Mucosa of rectum (tissue), 2 donors: ENCODE measurements around the gene TEAD1.

Source experiments
- H3K27ac ChIP-seq, 2 donors: one replicate each; pipeline ENCODE4 v1.7.0; 2013; ENCODE audit warnings: inconsistent platforms in 2 of 2, low read depth in 2 of 2, low read length in 2 of 2
- H3K27me3 ChIP-seq, 2 donors: one replicate each; pipeline ENCODE4 v1.7.0; 2013; ENCODE audit warnings: low read length in 2 of 2; ENCODE audit not compliant: control insufficient read depth in 2 of 2, insufficient read depth in 2 of 2
- H3K36me3 ChIP-seq, 2 donors: one replicate each; pipeline ENCODE4 v1.7.0; 2013; ENCODE audit warnings: low read length in 2 of 2; ENCODE audit not compliant: control insufficient read depth in 2 of 2, insufficient read depth in 2 of 2
- H3K4me1 ChIP-seq, 2 donors: one replicate each; pipeline ENCODE4 v1.7.0; 2013; ENCODE audit warnings: low read length in 2 of 2, mild to moderate bottlenecking in 1 of 2; ENCODE audit not compliant: control insufficient read depth in 2 of 2, insufficient read depth in 2 of 2
- H3K4me3 ChIP-seq, 2 donors: one replicate each; pipeline ENCODE4 v1.7.0; 2013; ENCODE audit warnings: low read length in 2 of 2
- H3K9ac ChIP-seq, 2 donors: one replicate each; pipeline ENCODE4 v1.7.0; 2013; ENCODE audit warnings: low read length in 2 of 2, low read depth in 1 of 2, mild to moderate bottlenecking in 1 of 2
- H3K9me3 ChIP-seq, 2 donors: one replicate each; pipeline ENCODE4 v1.7.0; 2013; ENCODE audit warnings: low read length in 2 of 2; ENCODE audit not compliant: control insufficient read depth in 2 of 2
- donor health status: healthy.
- donor health status: Normal muscosa, but diverticular disease.

Gene TEAD1

DNA sequence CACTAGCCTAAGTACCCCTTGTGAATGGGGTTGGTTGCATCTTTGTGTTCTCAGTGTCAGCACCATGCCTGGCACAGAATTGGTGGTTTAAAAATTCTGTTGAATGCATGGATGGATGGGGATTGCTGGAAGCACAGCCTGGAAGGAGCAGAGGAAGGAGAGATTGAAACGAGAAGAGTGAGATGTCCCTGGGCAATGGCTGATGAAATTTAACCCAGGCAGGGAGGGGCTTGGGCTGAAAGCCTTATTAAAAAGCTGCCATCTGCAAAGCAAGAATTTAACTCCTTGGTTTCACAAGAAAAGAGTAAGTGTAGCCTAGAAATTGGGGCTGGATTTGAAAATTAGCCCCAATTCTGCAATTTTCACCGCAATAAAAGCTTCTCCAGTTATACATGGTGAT is 126.7 kb downstream of the TEAD1 start:
- Histone ChIP-seq H3K9me3 (no peaks in the 10 kb centered on the region), H3K4me3 (no peak overlapping the region), H3K27ac (no peak overlapping the region), H3K4me1 (peaks cover 15 to 37% of the 10 kb centered on the region in 2 donors), H3K9ac (no peak overlapping the region), H3K36me3 (no peaks in the 10 kb centered on the region), H3K27me3 (no peaks in the 10 kb centered on the region)

DNA sequence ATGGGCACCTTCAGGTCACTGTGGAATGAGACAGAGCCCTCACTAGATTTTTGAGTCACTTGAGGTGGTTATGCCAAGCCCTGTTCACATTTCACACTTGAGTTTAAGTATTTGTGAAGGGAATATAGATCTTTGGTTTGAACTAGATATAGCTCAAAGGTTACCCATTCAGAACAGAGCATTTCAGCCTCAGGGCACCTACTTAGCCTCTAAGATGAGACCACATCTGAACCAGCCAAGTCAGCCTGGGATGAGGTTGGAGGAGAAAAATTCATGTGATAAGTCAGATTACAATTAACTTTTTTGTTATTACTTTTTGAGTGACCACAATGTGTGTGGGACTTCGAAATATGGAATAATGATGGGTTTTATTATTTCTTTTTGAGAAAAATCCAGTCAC is 127.8 kb downstream of the TEAD1 start:
- peaks cover 15 to 37% of the 10 kb centered on the region in 2 donors for H3K4me1 ChIP-seq

GRCh38 chr11:12802418-12803085 is 128.3 kb downstream of the TEAD1 start:
- Histone ChIP-seq H3K9me3 (no peaks in the 10 kb centered on the region), H3K36me3 (no peaks in the 10 kb centered on the region), H3K27me3 (no peaks in the 10 kb centered on the region), H3K9ac (peak overlapping the region in 1 of 2 donors; percentile 45), H3K4me3 (peak overlapping the region in 1 of 2 donors; percentile 26), H3K4me1 (peaks cover 15 to 37% of the 10 kb centered on the region in 2 donors), H3K27ac (peak overlapping the region; percentile 70 to 76)

More for the DNA sequence above, 127.8 kb downstream of the TEAD1 start:
- H3K9ac ChIP-seq, result no peak overlapping the region
- no peaks in the 10 kb centered on the region for H3K9me3 ChIP-seq
- H3K36me3 ChIP-seq, result no peaks in the 10 kb centered on the region
- no peak overlapping the region for H3K27ac ChIP-seq
- H3K27me3 ChIP-seq, result no peaks in the 10 kb centered on the region
- no peak overlapping the region for H3K4me3 ChIP-seq

- Histone ChIP-seq H3K27ac (peak overlapping the region; percentile 70 to 76), H3K36me3 (no peaks in the 10 kb centered on the region), H3K9me3 (no peaks in the 10 kb centered on the region), H3K4me3 (peak overlapping the region in 1 of 2 donors; percentile 26), H3K9ac (peak overlapping the region in 1 of 2 donors; percentile 45), H3K27me3 (no peaks in the 10 kb centered on the region), H3K4me1 (peaks cover 15 to 37% of the 10 kb centered on the region in 2 donors)
Measured at GRCh38 chr11:12803086-12803826, 129.0 kb downstream of the TEAD1 start.

DNA sequence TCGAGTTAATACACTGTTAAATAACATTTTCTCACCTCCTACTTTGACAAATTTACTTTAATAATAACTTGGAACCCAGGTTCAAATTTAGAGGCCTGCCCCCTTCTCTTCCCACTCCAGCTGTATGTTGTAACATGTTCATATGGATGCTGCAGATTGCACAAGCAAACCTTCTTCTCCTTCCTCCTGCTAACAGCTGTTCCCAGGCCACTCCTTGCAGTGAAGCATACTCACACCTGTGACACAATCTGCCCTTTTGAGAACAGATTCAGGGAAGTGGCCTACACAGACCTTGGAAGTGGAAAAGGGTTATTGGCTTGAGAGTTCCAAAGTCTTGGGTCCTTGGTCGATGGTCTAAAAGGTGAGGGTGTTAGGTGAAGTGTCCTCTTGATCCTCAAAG is 131.9 kb downstream of the TEAD1 start:
- H3K27me3 ChIP-seq, result no peaks in the 10 kb centered on the region
- peaks cover 10 to 16% of the 10 kb centered on the region in 2 donors for H3K4me1 ChIP-seq
- no peaks in the 10 kb centered on the region for H3K9me3 ChIP-seq
- no peak overlapping the region for H3K9ac ChIP-seq
- H3K4me3 ChIP-seq, result no peak overlapping the region
- H3K36me3 ChIP-seq, result no peaks in the 10 kb centered on the region
- H3K27ac ChIP-seq, result no peak overlapping the region

DNA sequence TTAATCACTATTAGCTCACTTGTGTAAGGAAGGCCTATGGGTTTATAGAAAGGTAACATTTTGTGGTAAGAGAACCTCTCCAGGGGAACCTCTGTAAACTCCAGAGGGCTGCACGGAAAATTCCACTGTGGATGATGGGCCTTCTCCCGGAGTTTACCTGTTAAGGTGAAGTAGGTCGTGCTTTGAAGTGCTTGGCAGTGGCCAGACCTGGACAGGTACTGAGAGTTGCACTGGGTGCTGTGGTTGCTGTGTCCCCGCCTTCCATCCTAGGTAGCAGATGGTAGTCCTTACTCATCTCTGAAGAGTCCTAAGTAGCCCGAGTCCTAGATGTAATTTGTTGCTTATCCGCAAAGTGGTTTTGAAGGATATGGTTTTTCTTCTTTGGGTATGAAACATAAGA is 133.4 kb downstream of the TEAD1 start:
- no peaks in the 10 kb centered on the region for H3K9me3 ChIP-seq
- H3K4me1 ChIP-seq, result peaks cover 6 to 10% of the 10 kb centered on the region in 2 donors
- no peak overlapping the region for H3K9ac ChIP-seq
- no peak overlapping the region for H3K4me3 ChIP-seq
- no peaks in the 10 kb centered on the region for H3K27me3 ChIP-seq
- H3K36me3 ChIP-seq, result no peaks in the 10 kb centered on the region
- no peak overlapping the region for H3K27ac ChIP-seq

- H3K36me3 ChIP-seq, result no peaks in the 10 kb centered on the region
- no peaks in the 10 kb centered on the region for H3K9me3 ChIP-seq
- no peaks in the 10 kb centered on the region for H3K27me3 ChIP-seq
- no peak overlapping the region for H3K9ac ChIP-seq
- peaks cover 0 to 2% of the 10 kb centered on the region in 2 donors for H3K4me1 ChIP-seq
- H3K27ac ChIP-seq, result no peak overlapping the region
- no peak overlapping the region for H3K4me3 ChIP-seq
Measured at GRCh38 chr11:12808519-12808918, 134.3 kb downstream of the TEAD1 start.

GRCh38 chr11:12809364-12809763 is 135.1 kb downstream of the TEAD1 start:
- no peak overlapping the region for H3K4me3 ChIP-seq
- peaks cover 0 to 9% of the 10 kb centered on the region in 2 donors for H3K4me1 ChIP-seq
- H3K36me3 ChIP-seq, result no peaks in the 10 kb centered on the region
- H3K27me3 ChIP-seq, result no peaks in the 10 kb centered on the region
- H3K9me3 ChIP-seq, result no peaks in the 10 kb centered on the region
- H3K9ac ChIP-seq, result no peak overlapping the region
- no peak overlapping the region for H3K27ac ChIP-seq

- Histone ChIP-seq H3K9ac (no peak overlapping the region), H3K27me3 (no peaks in the 10 kb centered on the region), H3K36me3 (no peaks in the 10 kb centered on the region), H3K4me1 (peaks cover 6 to 10% of the 10 kb centered on the region in 2 donors), H3K4me3 (no peak overlapping the region), H3K27ac (no peak overlapping the region), H3K9me3 (no peaks in the 10 kb centered on the region)
Measured at GRCh38 chr11:12809864-12810567, 135.8 kb downstream of the TEAD1 start.

DNA sequence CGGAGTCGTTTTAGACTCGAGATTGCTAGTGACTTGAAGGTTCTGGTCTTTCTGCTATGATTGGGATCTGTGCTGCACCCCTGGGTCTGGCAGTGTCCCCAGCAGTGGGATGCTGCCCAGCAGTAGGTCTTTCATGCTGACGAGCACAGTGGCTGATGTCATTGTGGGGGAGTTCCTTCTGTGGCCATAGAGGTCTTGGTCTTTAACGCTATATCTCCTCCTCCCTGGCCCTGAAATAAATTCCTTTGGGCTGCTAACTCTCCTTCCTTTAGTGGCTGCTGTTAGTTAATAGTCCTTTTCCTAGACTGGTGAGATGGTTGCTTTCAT is 136.3 kb downstream of the TEAD1 start:
- Histone ChIP-seq H3K27me3 (no peaks in the 10 kb centered on the region), H3K36me3 (no peaks in the 10 kb centered on the region), H3K4me1 (peaks cover 8 to 10% of the 10 kb centered on the region in 2 donors), H3K9me3 (no peaks in the 10 kb centered on the region), H3K9ac (no peak overlapping the region), H3K4me3 (no peak overlapping the region), H3K27ac (no peak overlapping the region)
